22Rv1 (cell line): ENCODE measurements around the gene HDHD2.
"Not testable (repeated sequence)": the region's sequence is repeated elsewhere in the genome, so short reads cannot be mapped to it uniquely, and the experiment has no call there.

Experiments
- H3K27ac ChIP-seq: fragments of 450-650 bp; 2 replicates; pipeline ENCODE4 v1.5.1; 2017
- CTCF ChIP-seq: fragments of 450-650 bp; IDR thresholded peaks from 2 replicates; pipeline ENCODE4 v1.5.1; 2017; ENCODE audit warnings: mild to moderate bottlenecking
- ZFX ChIP-seq: fragments of 450-650 bp; IDR thresholded peaks from 2 replicates; pipeline ENCODE4 v1.6.1; 2017; ENCODE audit warnings: antibody characterized with exemption, borderline replicate concordance

HDHD2 gene

GRCh38 chr18:47163241-47163640 is 12.9 kb upstream of the HDHD2 start:
- H3K27ac ChIP-seq: no peak overlapping the region
- TF ChIP-seq CTCF (no peak), ZFX (no peak)

GRCh38 chr18:47160256-47160655 is 10.0 kb upstream of the HDHD2 start:
- no peak for TF ChIP-seq ZFX
- TF ChIP-seq CTCF: no peak
- no peak overlapping the region for H3K27ac ChIP-seq

GRCh38 chr18:47158404-47158803 is 8.1 kb upstream of the HDHD2 start:
- not testable (repeated sequence) for H3K27ac ChIP-seq

- peak overlapping the region; percentile 87 for H3K27ac ChIP-seq
- no peak for TF ChIP-seq ZFX
Observed at GRCh38 chr18:47151439-47151838, 1.1 kb upstream of the HDHD2 start.

GRCh38 chr18:47150824-47151366 is 595 bp upstream of the HDHD2 start:
- TF ChIP-seq ZFX (no peak), CTCF (no peak)
- peak overlapping the region; percentile 87 for H3K27ac ChIP-seq

- H3K27ac ChIP-seq: peak overlapping the region; percentile 87
- no peak for TF ChIP-seq ZFX
- TF ChIP-seq CTCF: no peak
Observed at GRCh38 chr18:47149457-47150028, 757 bp downstream of the HDHD2 start.

- TF ChIP-seq CTCF: no peak
- no peak for TF ChIP-seq ZFX
- no peak overlapping the region for H3K27ac ChIP-seq
Observed at GRCh38 chr18:47146206-47146605, 4.1 kb downstream of the HDHD2 start.

- TF ChIP-seq CTCF: no peak
- no peak for TF ChIP-seq ZFX
- H3K27ac ChIP-seq: no peak overlapping the region
Observed at GRCh38 chr18:47143899-47144485, 6.3 kb downstream of the HDHD2 start.
